HG03354 (cell line): Measurements from ENCODE around the gene PNPLA1.

ENCODE experiments used
- ATAC-seq: cut with Tn5 transposase; IDR thresholded peaks from one replicate; pipeline ENCODE4 v1.9.1; 2021; ENCODE audit warnings: mild to moderate bottlenecking; ENCODE audit not compliant: unreplicated experiment, poor library complexity, severe bottlenecking

PNPLA1 gene

DNA sequence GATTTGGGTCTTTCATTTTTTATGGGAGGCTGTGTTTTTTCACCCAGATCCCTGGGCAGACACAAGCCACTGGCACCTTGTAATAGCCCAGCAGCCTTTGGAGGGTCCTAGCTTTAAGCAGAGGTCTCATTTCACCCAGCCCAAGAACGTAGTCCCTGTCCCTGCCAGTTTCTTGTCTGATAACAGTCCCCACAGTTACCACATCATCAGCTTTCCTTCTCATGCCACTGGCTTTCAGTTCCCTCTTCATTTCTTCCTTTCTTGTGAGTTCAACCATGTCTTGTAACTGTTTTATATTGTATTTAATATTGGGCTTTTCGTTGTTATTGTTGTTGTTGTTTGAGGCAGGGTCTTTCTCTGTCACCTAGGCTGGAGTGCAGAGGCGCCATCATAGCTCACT is 10.6 kb downstream of the PNPLA1 start:
- ATAC-seq, result no peak

DNA sequence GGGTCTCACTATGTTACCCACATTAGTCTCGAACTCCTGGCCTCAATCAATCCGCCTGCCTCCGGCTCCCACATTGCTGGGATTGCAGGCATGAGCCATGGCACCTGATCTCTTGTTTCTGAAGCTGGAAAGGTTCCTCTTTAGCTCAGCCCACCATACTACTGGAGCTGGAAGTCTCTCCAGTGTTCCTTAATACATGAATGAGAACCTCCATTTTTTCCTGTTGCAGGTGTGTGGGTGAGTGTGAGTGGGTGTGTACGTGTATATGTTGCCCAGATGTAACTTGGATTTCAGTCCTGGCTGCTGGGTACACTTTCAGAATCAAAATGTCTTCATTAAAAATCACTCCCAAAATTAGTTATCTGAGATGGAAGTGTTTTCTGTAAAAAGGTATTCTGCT is 11.1 kb downstream of the PNPLA1 start:
- no peak for ATAC-seq

DNA sequence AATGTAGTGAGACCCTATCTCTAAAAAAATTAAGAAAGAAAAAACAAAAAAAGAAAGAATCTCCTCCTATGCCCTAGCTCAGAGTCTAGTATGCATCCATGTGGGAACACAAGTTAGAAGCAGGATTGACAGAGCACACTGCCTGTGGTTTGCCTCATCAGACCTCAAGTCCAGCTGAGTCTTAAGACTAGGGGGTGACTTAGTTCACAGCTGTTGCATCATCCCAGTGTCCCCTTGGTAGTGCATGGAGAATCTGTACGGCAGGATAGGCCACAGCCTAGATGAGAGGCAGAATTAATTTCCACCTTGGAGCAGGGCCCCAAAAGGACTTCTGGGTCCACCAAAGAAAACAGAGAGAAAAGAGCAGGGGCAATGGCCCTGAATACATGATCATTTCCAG is 13.7 kb downstream of the PNPLA1 start:
- ATAC-seq, result no peak

DNA sequence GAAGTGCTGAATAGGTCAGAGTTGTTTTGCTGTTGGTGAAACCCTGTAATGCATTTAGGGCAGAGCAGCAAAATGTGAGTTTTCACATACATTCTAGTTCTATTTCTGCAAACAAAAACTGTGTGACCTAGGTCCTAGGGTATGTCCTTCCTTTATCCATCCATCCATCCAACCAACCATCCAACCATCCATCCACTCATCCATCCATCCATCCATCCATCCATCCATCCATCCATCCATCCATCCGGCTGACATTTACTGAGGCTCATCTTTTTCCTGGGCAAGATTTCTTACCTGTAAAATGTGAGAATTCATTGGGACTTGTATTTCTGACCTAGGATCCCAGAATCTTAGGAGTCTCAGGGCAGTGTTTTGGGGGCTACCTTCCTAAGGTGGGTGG is 14.5 kb downstream of the PNPLA1 start:
- ATAC-seq, result no peak

DNA sequence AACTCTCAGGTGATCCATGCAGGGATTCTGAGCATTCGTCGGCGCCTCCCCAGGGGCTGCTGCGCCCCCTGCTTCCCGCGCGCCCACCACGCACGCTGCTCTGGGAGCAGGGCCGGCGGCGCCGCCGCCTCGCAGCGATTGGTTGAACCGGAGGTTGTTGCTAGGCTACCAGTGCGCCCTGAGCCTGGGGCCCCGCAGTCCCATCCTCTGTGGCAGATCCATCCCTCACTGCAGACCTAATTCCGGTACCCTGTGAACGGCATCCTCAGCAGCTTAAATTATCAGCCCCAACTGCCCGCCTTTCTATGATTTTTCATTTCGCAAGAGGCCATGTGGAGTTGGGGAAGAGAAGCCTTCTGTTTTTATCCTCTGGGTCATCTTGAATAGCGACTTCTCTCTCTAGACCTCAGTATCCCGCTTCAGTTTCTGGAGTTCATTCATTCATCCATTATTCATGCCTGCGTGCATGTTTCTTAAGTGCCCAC is 15.4 kb downstream of the PNPLA1 start:
- no peak for ATAC-seq

DNA sequence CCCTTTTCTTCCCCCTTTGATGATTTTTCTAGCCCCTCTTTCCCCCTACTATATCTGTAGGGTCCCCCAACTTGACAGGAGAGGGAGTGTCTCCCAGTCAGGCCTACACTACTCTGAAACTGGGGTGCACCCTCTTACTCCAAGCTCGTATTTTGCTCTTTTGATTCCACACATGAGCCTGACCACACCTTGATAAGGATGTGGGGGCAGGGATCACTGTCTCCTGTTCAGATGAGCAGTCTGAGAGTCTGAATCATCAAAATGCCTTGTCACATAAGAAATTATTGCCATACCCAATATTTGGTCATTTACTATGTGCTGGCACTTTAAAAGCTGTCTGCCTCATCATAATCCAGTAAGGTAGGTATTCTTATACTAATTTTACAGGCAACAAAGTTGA is 15.9 kb downstream of the PNPLA1 start:
- no peak for ATAC-seq

DNA sequence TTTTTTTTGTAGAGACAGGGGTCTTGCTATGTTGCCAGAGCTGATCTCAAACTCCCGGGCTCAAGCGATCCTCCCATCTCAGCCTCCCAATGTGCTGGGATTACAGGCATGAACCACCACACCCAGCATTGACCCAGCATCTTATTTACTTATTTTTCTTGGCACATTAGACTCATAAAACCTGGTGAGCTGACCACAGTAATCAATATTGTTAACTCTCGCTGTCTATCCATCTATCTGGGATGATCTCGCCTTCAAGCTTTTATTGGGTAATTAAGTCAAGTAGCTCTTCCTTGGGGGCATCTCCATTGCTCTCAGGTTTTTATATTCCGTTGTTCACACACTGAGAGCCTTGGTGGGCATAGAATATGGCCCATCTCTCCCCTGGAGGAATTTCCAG is 17.0 kb downstream of the PNPLA1 start:
- ATAC-seq, result no peak

DNA sequence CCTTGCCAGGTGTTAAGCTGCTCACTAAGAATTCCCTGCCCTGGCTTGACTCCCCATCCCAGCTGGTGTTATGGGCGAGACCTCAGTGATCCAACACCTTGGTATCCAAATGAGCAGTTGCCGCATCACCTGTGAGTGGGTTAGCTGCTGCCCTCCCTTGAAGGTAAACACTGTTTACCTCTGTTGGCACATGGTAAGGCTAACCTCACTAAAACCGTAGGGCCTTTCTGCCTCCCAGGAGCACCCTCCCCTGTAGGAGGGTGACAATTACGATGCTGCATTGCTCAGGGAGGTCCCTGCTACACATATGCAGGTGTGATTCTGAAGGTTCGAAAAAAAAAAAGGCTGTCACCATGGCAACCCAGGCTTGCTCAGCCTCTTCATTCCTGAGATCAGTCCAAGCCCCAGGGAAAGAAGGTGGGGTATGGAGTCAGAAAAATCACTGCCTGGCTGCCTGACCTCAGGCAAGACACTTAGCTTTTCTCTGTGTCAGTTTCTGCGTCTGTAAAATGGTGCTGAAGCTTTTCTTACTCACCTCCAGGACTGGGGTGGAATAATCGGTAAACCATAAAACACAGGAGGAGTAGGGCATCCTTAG is 19.5 kb downstream of the PNPLA1 start:
- no peak for ATAC-seq

DNA sequence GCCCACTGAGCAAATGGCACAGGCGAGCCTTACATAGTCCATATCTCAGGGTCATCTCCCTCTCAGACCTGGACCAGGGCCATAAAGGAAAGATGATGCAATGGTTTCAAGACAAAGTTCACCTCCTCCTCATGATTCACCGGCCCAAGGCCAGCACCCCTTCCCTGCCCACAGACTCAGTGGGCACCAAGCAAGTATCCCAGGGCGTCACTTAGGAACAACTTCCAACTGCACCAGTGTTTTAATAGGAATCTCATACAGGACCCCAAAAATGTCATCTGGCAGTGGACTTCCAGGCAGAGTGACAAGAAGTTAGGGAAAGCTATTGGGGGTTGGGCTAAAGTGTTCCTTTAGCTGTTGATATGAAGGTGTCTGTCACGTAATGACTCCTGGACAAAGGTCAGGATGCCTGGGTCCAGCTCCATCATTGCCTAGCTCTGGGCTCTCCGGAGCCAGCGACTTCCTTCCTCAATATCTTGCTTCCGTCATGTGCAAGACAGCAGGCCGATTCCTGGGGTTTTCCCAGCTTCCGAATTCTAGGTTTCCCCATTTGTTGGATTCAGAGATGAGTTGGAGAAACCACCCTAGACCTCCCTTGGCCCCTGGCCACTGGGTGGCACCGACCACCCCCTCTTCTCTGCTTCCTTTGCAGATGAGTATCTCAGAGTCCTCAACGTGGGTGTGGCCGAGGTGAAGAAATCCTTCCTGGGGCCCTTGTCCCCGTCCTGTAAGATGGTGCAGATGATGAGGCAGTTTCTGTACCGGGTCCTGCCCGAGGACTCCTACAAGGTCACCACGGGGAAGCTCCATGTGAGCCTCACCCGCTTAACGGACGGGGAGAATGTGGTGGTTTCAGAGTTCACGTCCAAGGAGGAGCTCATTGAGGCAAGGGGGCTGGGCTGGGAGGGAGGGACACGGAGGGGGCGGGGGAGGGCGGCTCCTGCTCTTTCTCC is 21.1 kb downstream of the PNPLA1 start:
- ATAC-seq, result no peak

DNA sequence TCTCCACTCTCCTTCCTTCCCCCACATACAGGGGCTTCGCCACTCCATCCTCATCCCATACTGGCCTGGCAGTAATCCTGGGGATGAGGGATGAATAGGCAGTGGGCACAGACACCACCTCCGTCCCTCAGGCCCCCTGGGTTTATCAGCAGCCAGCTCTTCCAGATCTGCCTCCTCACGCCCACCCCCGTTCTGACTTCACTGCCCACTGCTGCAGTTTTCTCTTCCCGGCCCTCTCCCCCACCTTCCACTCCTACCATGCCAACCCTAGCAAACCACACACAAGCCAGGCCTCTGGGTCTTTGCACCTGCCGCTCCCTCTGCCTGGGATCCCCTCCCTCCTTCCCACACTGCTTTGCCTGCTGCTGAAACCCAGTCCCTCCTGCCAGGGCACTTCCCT is 22.3 kb downstream of the PNPLA1 start:
- no peak for ATAC-seq

DNA sequence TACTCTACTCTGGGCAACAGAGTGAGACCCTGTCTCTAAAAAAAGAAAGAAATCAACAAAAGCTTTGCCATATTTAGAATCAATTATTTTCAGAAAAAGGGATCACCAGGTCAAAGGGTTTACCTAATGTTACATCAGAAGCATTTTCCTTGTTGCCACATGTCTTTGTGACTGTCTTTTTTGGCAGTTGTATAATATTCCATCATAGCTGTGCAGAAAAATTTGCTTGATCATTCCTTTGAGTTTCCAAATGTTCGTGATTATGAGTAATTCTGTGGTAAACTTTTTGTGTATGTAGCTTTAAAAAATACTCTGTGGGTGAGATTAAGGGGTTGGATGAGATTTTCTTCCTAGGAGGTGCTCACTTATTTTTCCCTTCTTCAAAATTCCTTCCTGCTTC is 26.4 kb downstream of the PNPLA1 start:
- no peak for ATAC-seq

DNA sequence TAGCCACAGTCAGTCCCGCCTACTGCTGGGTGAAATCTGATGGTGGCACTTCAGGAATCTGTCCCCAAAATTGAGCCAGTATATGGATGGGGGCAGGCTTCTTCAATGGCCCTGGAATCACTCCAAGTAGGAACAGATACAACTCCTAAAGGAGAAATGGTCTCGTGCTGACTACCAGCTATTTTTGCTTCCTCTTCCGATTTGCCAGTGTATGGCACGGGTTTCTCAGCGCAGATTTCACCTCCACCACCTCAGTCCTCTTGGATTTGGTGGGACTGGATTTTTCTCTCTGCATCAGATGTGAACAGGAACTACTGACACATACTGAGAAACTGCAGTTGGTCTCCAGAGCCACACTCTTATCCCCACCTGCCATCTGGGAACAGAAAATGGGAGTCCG is 27.2 kb downstream of the PNPLA1 start:
- ATAC-seq, result no peak

DNA sequence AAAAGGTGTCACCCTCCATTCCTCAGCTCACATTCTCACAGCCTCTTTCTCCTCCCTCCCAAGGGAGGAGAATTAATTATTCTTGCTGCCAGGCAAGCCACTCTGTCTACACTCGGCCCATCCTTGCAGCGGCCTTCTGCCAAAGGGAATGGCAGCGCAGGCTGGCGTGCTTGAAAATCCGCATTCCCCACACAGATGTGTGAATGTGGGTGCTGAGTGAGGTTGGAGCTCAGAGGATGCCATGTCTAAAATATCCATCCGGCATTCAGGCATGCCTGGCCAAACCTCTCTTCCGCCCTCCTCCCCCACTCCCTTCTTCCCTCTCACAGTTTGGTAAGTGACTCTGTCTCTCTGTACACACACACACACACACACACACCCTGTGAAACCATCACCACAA is 27.7 kb downstream of the PNPLA1 start:
- no peak for ATAC-seq

DNA sequence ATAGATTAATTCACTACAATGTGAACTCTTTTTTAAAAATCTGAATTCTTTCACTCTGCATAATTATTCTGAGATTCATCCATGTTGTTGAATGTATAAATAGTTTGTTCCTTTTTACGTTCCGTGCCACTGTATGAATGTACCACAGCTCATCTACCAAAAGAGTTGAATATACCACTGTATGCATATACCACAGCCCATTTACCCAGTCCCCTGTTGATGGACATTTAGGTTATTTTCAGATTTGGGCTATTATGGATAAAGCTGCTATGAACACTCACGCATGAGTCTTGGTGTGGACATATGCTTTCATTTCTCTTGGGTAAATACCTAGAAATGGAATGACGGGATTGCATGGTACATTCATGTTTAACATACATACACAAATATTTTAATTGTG is 28.2 kb downstream of the PNPLA1 start:
- ATAC-seq, result no peak

DNA sequence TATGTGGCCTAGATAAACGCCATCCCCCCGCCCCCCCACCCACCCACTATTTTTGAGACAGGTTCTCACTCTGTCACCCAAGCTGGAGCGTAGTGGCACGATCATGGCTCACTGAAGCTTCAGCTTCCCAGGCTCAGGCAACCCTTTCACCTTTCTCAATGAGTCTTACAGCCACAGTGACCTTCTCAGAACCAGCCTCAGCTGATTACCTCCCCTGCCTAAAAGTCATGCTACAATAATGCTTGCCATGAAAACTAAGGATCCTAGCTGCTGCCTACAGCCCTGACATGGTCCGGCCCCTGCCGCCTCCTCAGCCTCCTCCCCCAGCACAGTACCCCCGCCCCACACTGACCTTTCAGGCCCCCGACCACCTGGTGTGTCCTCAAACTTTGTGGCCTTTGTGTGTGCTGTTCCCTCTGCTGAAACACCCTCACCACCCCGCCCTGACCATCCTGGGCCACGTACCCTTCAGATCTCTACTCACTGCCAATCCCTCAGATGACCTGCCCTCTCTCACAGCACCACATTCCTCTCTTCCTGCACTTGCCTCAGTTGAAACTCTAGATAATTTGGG is 31.3 kb downstream of the PNPLA1 start:
- ATAC-seq, result no peak

DNA sequence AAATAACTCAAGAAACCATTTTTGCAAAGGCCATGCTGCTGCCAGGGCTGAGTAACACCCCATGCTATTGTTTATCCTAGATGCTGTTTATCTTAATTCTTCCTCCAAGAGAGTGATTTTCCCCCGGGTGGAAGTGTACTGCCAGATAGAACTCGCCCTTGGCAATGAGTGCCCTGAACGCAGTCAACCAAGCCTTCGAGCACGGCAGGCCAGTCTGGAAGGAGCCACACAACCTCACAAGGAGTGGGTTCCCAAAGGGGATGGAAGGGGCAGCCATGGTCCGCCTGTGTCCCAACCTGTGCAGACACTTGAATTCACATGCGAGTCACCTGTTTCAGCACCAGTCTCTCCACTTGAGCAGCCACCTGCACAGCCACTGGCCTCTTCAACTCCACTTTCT is 31.9 kb downstream of the PNPLA1 start:
- no peak for ATAC-seq

DNA sequence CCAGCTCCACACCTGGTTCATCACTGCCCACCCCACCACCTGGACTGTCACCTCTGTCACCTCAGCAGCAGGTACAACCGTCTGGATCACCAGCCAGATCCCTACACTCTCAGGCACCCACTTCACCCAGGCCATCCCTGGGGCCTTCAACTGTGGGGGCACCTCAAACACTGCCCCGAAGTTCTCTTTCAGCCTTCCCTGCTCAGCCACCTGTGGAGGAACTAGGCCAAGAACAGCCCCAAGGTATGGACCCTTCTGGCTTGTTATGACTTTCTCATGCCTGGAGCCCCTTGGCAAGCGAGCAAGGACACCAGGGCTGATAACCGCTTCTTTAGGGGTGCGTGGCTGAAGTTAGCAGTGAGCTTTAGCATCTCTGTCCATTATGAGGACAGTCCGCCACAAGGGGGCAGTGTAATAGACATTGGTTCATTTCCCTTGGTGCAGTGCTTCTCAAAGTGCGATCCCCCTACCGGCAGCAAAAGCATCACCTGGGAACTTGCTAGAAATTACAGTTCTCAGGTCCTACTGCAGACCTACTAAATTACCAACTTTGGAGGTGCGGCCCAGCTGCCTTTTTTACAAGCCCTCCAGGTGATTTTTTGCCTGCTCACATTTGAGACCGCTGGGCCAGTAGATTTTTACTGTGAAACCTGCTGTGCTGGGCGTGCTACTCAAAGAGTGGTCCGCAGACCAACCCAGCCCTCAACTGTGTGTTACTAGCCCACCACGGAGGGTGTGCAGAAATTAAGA is 32.5 kb downstream of the PNPLA1 start:
- no peak for ATAC-seq

DNA sequence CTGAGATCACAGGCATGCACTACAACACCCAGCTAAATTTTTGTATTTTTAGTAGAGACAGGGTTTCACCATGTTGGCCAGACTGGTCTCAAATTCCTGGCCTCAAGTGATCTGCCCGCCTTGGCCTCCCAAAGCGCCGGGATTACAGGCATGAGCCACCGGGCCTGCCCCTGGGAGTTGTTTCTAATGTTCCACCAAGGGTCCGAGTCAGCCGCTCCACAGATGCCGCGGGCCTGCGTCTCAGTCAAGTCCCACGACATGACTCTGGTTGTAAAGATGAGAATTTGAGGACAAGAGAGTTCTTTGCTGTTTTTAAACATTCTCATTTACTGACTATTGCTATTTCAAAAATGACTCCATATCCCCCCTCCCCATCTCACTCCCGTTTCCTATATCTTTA is 36.0 kb downstream of the PNPLA1 start:
- ATAC-seq, result no peak

DNA sequence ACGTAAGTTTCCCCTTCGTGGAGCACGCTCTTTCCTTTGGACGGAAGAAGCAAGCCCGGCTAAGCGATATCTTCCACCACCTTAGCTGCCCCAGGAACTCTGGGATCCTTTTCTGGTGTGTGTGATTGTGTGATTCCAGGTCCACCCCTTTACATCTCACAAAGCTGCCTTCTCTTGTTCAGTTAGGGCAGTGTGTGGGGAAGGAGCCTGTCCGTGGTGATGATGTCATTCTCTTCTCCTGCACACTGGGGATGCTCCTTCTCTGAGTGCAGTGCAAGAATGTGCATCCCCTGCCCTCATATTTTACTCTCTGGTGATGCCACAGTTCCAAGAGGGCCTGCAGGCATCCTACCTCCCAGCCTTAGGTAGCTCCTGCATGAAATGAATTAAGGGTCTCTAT is 36.5 kb downstream of the PNPLA1 start:
- no peak for ATAC-seq

DNA sequence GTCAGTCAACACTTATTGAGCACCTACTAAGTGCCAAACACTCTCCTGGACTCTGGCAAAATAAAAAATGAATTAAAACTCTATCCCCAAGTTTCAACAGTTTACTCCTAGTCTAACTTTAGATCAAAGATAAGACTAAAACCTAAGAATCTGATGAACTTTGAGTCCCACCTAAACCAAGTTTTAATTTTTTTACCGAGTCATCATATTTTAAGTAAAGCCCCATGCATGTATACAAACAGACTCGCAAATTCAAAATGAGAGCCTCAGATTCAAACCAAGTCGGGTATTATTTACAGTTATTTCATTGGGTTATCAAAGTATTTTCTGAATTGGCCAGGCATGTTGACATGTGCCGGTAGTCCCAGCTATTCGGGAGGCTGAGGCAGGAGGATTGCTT is 38.7 kb downstream of the PNPLA1 start:
- ATAC-seq, result no peak
